Mesenchymal stem cell (in vitro differentiated cells and primary cell): ENCODE results near the gene ZBTB5.
A peak's percentile ranks its signal among the peaks of the same experiment; 100 is the strongest.
"Not testable (repeated sequence)": the region's sequence is repeated elsewhere in the genome, so short reads cannot be mapped to it uniquely, and the experiment has no call there.

ENCODE experiments used
- DNase-seq: peaks from one replicate; pipeline ENCODE4 v3.0.0-alpha.2; 2013
- H2AFZ ChIP-seq: one replicate; pipeline ENCODE4 v1.6.1; 2013; ENCODE audit warnings: low read depth, mild to moderate bottlenecking, control low read depth, inconsistent platforms, low read length, moderate library complexity
- H2AK5ac ChIP-seq: 2 replicates; pipeline ENCODE4 v1.6.1; 2013; ENCODE audit warnings: low read length, moderate library complexity, mild to moderate bottlenecking, inconsistent platforms; ENCODE audit not compliant: severe bottlenecking
- H2BK120ac ChIP-seq: one replicate; pipeline ENCODE4 v1.6.1; 2013; ENCODE audit warnings: low read depth, mild to moderate bottlenecking, inconsistent platforms, low read length, moderate library complexity
- H2BK12ac ChIP-seq, 2 experiments: one replicate each; pipeline ENCODE4 v1.6.1; 2013; ENCODE audit warnings: inconsistent platforms in 2 of 2, low read length in 2 of 2, mild to moderate bottlenecking in 2 of 2, moderate library complexity in 2 of 2, control low read depth in 1 of 2
- H2BK15ac ChIP-seq: one replicate; pipeline ENCODE4 v1.6.1; 2013; ENCODE audit warnings: mild to moderate bottlenecking, low read depth, inconsistent platforms; ENCODE audit not compliant: poor library complexity, severe bottlenecking
- H2BK5ac ChIP-seq: 2 replicates; pipeline ENCODE4 v1.6.1; 2013; ENCODE audit warnings: low read depth, mild to moderate bottlenecking, low read length, control low read depth, inconsistent platforms; ENCODE audit not compliant: poor library complexity, severe bottlenecking
- H3K14ac ChIP-seq, 2 experiments: one replicate each; pipeline ENCODE4 v1.6.1; 2013; ENCODE audit warnings: inconsistent platforms in 2 of 2, low read length in 2 of 2, control low read depth in 1 of 2, mild to moderate bottlenecking in 1 of 2, moderate library complexity in 1 of 2
- H3K18ac ChIP-seq, 2 experiments: one replicate each; pipeline ENCODE4 v1.6.1; 2013; ENCODE audit warnings: inconsistent platforms in 2 of 2, low read length in 2 of 2, control low read depth in 1 of 2, low read depth in 1 of 2, mild to moderate bottlenecking in 1 of 2
- H3K23ac ChIP-seq, 2 experiments: one replicate each; pipeline ENCODE4 v1.6.1; 2013; ENCODE audit warnings: inconsistent platforms in 2 of 2, low read length in 2 of 2, mild to moderate bottlenecking in 2 of 2, moderate library complexity in 2 of 2, control low read depth in 1 of 2
- H3K27ac ChIP-seq: 2 replicates; pipeline ENCODE4 v1.5.1; 2013; ENCODE audit warnings: mild to moderate bottlenecking, moderate library complexity, low read length, control low read depth, inconsistent platforms; ENCODE audit not compliant: poor library complexity, severe bottlenecking
- H3K27me3 ChIP-seq, 2 experiments: 2 replicates each; pipeline versions ENCODE4 v1.6.1 to v1.7.0; 2013; ENCODE audit warnings: low read length in 2 of 2, mild to moderate bottlenecking in 2 of 2, moderate library complexity in 2 of 2, control low read depth in 1 of 2, inconsistent platforms in 1 of 2; ENCODE audit not compliant: control insufficient read depth in 1 of 2, insufficient read depth in 1 of 2
- H3K36me3 ChIP-seq, 2 experiments: 2 replicates each; pipeline versions ENCODE4 v1.6.1 to v1.7.0; 2013; ENCODE audit warnings: low read length in 2 of 2, control low read depth in 1 of 2, inconsistent platforms in 1 of 2, low read depth in 1 of 2, mild to moderate bottlenecking in 1 of 2; ENCODE audit not compliant: insufficient read depth in 2 of 2, control insufficient read depth in 1 of 2
- H3K4ac ChIP-seq, 2 experiments: one replicate each; pipeline ENCODE4 v1.6.1; 2013; ENCODE audit warnings: inconsistent platforms in 2 of 2, low read length in 2 of 2, mild to moderate bottlenecking in 2 of 2, moderate library complexity in 2 of 2, control low read depth in 1 of 2, low read depth in 1 of 2
- H3K4me1 ChIP-seq: 2 replicates; pipeline ENCODE4 v1.6.1; 2013; ENCODE audit warnings: low read depth, low read length, control low read depth; ENCODE audit not compliant: control insufficient read depth, insufficient read depth
- H3K4me2 ChIP-seq: 2 replicates; pipeline ENCODE4 v1.6.1; 2013; ENCODE audit warnings: low read length, mild to moderate bottlenecking, inconsistent platforms; ENCODE audit not compliant: poor library complexity, severe bottlenecking
- H3K4me3 ChIP-seq, 2 experiments: 2 replicates each; pipeline versions ENCODE4 v1.5.1 to v1.7.0; 2013; ENCODE audit warnings: low read length in 2 of 2, mild to moderate bottlenecking in 2 of 2, control low read depth in 1 of 2, low read depth in 1 of 2; ENCODE audit not compliant: insufficient read depth in 1 of 2
- H3K79me1 ChIP-seq: replicated peaks from 2 replicates; pipeline ENCODE4 v1.6.1; 2013; ENCODE audit warnings: mild to moderate bottlenecking, control low read depth, low read length, inconsistent platforms; ENCODE audit not compliant: poor library complexity, severe bottlenecking
- H3K9ac ChIP-seq: 2 replicates; pipeline ENCODE4 v1.7.0; 2013; ENCODE audit warnings: mild to moderate bottlenecking, low read length, moderate library complexity
- H3K9me3 ChIP-seq: 2 replicates; pipeline ENCODE4 v1.7.0; 2013; ENCODE audit warnings: mild to moderate bottlenecking, low read length; ENCODE audit not compliant: control insufficient read depth
- H4K8ac ChIP-seq: one replicate; pipeline ENCODE4 v1.6.1; 2013; ENCODE audit warnings: inconsistent platforms, mild to moderate bottlenecking, low read length, moderate library complexity
- H4K91ac ChIP-seq: one replicate; pipeline ENCODE4 v1.6.1; 2013; ENCODE audit warnings: mild to moderate bottlenecking, low read length, inconsistent platforms
- WGBS: methylation state at CpG from one replicate; pipeline ENCODE4 v1.1.7; 2013; ENCODE audit warnings: mixed read lengths; 5-methylcytosine and 5-hydroxymethylcytosine counted together

The ZBTB5 gene

DNA sequence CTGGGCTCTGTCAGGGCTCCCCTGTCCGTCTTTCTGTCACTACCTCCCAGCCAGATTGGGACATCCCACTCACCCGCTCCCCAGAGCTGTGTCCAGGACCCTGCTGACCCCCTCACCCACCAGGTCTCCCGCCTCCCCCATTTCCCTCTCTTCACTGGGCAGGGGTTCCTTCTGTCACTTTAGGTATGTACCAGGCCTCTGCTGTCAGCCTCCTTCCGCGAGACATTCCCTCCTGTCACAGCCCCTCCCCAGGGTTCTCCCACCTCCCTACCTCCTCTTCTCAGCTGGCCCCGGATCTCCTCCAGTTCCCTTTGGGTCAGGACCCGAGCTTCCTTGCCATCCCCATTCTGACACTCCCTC is 21.0 kb upstream of the ZBTB5 start:
- peak overlapping the region; percentile 16 to 59 for H3K18ac ChIP-seq
- peaks cover 0 to 28% of the 10 kb centered on the region in 2 experiments for H3K36me3 ChIP-seq
- H3K4me2 ChIP-seq: peak overlapping the region; percentile 52
- no peak overlapping the region for H2BK15ac ChIP-seq
- H3K4ac ChIP-seq: peak overlapping the region in 1 of 2 experiments; percentile 34
- H2BK5ac ChIP-seq: no peak overlapping the region
- peak overlapping the region; percentile 7 for H4K8ac ChIP-seq
- peaks cover 12% of the 10 kb centered on the region for H3K79me1 ChIP-seq
- H2AFZ ChIP-seq: peak overlapping the region; percentile 83
- peak overlapping the region in 1 of 2 experiments; percentile 38 for H3K14ac ChIP-seq
- peak overlapping the region; percentile 28 for H4K91ac ChIP-seq
- peak overlapping the region; percentile 93 for H3K9ac ChIP-seq
- under 1% methylated on average over 7 of the region's 7 CpGs for WGBS
- H3K27me3 ChIP-seq: no peaks in the 10 kb centered on the region
- H3K4me1 ChIP-seq: peaks cover 13% of the 10 kb centered on the region
- peak overlapping the region in 1 of 2 experiments; percentile 47 for H3K23ac ChIP-seq
- no peak overlapping the region for H2AK5ac ChIP-seq
- DNase-seq: no peak
- H2BK120ac ChIP-seq: no peak overlapping the region
- no peak overlapping the region for H2BK12ac ChIP-seq
- peak overlapping the region; percentile 17 for H3K27ac ChIP-seq
- no peaks in the 10 kb centered on the region for H3K9me3 ChIP-seq
- H3K4me3 ChIP-seq: peak overlapping the region; percentile 73 to 96

DNA sequence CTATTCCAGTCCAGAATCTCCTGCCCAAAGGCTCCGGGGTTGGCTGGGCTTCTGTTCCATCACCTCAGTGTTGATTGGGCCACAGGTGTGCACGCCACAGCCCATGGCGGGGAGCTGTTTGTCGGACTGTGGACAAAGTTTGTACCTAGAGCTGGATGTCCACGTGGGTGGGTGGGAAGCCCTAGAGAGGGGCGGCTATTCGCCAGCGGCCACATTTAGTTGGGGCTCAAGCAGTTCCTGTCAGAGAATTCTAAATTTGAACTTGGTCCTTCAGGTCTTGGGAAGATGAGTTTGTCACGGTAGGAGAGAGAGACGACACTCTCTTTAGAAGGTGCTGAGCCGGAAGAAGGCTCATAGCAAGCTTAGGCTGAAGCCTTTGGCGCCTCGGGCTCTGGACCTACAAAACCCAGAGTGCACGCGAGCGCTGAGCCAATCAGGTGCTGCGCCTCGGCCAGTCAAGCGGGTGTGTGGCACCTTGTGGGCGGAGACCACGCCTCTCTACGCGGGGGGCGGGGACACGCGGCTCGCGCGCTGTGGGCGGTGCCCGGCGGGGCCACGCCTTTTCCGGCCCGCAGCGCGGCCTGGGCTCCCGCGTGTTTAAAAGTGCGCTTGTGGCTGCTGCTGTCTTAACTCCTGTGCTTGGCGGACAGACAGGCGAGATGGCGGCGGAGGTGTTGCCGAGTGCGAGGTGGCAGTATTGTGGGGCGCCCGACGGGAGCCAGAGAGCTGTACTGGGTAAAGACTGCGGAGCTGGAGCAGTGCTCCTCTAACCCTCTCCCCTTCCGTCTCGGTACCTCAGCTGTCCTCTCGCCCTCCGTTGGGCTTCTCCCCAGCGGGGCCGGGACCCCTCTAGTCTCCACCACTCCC is 20.4 kb upstream of the ZBTB5 start, which contains the start of gene POLR1E:
TSS of gene POLR1E (plus strand) at position 560 of the 867 bp plus-strand sequence. CDS start at position 660, 100 bp downstream.
- Histone ChIP-seq H3K9me3 (no peaks in the 10 kb centered on the region), H2AFZ (peak within 1 kb of the TSS; percentile 90), H3K23ac (peak within 1 kb of the TSS in 1 of 2 experiments; percentile 47), H3K4me1 (peaks cover 13% of the 10 kb centered on the region), H3K9ac (peak within 1 kb of the TSS; percentile 93), H4K8ac (peak within 1 kb of the TSS; percentile 66), H2BK15ac (peak within 1 kb of the TSS; percentile 78), H3K36me3 (peaks cover 0 to 22% of the 10 kb centered on the region in 2 experiments), H3K18ac (peak within 1 kb of the TSS; percentile 16 to 59), H3K4me3 (peak within 1 kb of the TSS; percentile 73 to 96), H2BK5ac (no peak within 1 kb of the TSS), H3K14ac (peak within 1 kb of the TSS in 1 of 2 experiments; percentile 38), H3K4me2 (peak within 1 kb of the TSS; percentile 70), H2BK12ac (peak within 1 kb of the TSS; percentile 28 to 29), H3K27ac (peak within 1 kb of the TSS; percentile 17), H3K79me1 (peaks cover 12% of the 10 kb centered on the region), H2AK5ac (no peak within 1 kb of the TSS), H2BK120ac (no peak within 1 kb of the TSS), H3K4ac (peak within 1 kb of the TSS; percentile 15 to 34), H3K27me3 (no peaks in the 10 kb centered on the region), H4K91ac (peak within 1 kb of the TSS; percentile 28)
- WGBS: 8% methylated on average over 45 of the region's 56 CpGs
- peak; percentile 92 for DNase-seq

DNA sequence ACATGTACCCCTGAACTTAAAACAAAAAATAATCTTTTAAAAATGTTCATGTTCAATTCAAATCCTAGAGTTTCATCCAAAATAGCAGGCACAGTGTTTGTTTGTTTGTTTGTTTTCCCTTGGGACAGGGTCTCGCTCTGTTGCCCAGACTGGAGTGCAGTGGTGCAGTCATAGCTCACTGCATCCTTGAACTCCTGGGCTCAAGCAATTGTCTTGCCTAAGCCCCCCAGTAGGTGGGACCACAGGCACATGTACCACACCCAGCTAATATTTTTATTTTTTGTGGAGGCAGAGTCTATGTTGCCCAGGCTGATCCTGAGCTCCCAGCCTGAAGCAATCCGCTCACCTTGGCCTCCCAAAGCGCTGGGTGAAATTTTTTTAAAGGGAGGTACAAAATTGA is 15.5 kb upstream of the ZBTB5 start:
- Histone ChIP-seq H4K91ac (no peak overlapping the region), H3K36me3 (no peaks in the 10 kb centered on the region), H3K18ac (no peak overlapping the region), H3K27me3 (peaks cover 0 to 3% of the 10 kb centered on the region in 2 experiments), H4K8ac (no peak overlapping the region), H2BK12ac (no peak overlapping the region), H2AK5ac (no peak overlapping the region), H3K4me3 (no peak overlapping the region), H2BK15ac (no peak overlapping the region), H3K9ac (no peak overlapping the region), H3K4me1 (peaks cover 3% of the 10 kb centered on the region), H3K4ac (no peak overlapping the region), H3K79me1 (no peaks in the 10 kb centered on the region), H3K4me2 (no peak overlapping the region), H3K23ac (no peak overlapping the region), H3K9me3 (no peaks in the 10 kb centered on the region), H2BK5ac (no peak overlapping the region), H3K27ac (no peak overlapping the region), H2AFZ (no peak overlapping the region), H2BK120ac (no peak overlapping the region), H3K14ac (no peak overlapping the region)
- WGBS: 81% methylated on average over 1 of the region's 3 CpGs
- DNase-seq: no peak

DNA sequence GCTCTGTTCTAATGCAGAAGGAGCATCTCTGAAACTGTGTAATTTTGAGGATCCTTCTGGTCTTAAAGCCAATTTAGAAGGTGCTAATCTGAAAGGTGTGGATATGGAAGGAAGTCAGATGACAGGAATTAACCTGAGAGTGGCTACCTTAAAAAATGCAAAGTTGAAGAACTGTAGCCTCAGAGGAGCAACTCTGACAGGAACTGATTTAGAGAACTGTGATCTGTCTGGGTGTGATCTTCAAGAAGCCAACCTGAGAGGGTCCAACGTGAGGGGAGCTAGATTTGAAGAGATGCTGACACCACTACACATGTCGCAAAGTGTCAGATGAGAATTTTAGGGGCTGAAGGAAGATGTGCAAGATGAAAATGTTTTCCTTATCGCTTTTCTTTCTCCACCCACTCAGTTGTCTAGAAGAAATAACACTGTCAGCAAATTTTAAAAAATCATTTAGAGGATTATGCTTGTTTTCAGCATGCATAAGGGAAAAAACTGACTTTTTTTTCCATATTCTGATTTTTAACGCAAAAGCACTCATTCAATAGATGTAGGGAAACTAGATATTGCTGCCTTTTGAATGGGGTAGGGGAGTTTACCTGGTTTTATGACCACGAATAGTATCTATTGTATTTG is 12.9 kb upstream of the ZBTB5 start:
- DNase-seq, H3K4me1 ChIP-seq, H3K27ac ChIP-seq, H3K36me3 ChIP-seq, H2AK5ac ChIP-seq, H3K4me3 ChIP-seq, H4K91ac ChIP-seq, H3K79me1 ChIP-seq, H2BK120ac ChIP-seq, H3K9ac ChIP-seq, H3K4me2 ChIP-seq, H3K18ac ChIP-seq, H3K23ac ChIP-seq, H3K14ac ChIP-seq, H2BK15ac ChIP-seq, H3K27me3 ChIP-seq, H3K4ac ChIP-seq, H4K8ac ChIP-seq, H2BK5ac ChIP-seq, H2BK12ac ChIP-seq, H2AFZ ChIP-seq, H3K9me3 ChIP-seq: not testable (repeated sequence)
- 85% methylated on average over 3 of the region's 5 CpGs for WGBS
